Sciatic nerve (tissue), 2 donors: ENCODE results near the gene CADM2. TPM values are rescaled to one million over a fixed set of nuclear protein-coding genes. Genes with fewer than 3 reads are reported as not detected.

Experiments
- ATAC-seq: fragments of 200-7000 bp; cut with Tn5 transposase; one replicate; pipeline ENCODE4 v1.9.1; 2020; ENCODE audit warnings: mild to moderate bottlenecking, moderate library complexity
- DNase-seq: peaks from one replicate; pipeline ENCODE4 v3.0.0-alpha.2; 2020; ENCODE audit warnings: low spot score
- intact Hi-C: fragments of 100-400 bp; cut with DNase I; formaldehyde crosslinking; loops from one replicate; pipeline ENCODE4 v1.14.2; 2022
- microRNA-seq: library from miRNA; unstranded; fragments of <30 nt; microRNA quantifications from one replicate; pipeline ENCODE4 v1.2.0, GENCODE V29; 2020
- total RNA-seq: library from RNA; stranded (reverse); fragmentation: NEBNext Ultra II Directional; extraction: Animal tissue kit (Norgen Biotek cat#: 25700); gene quantifications from one replicate; pipeline ENCODE4 v1.2.1, GENCODE V29; 2021
- donor health status: DM: no; HTN: no; CAD: no.
- donor health status: DM: no; HTN: no; CAD: no.

Gene CADM2
- total RNA-seq, 1 donor from 2014 or later = 60.8 TPM

DNA sequence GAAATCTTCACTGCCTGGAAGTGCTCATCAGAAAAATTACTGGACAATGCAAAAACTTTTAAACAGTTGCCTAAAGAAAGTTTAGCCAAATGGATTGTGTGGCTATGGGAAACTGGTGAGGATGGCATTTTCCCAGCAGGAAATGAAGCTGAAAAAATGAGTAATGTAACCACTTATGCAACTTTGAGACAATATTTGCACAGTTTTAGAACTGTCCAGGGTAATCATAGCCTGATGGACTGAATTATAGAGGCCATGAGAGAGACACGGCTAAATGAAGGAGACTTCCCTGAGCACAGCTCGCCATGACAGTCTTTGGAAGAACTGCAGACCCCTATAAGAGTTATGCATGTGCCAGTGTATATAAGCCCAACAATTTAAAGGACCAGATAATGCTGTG, 1150.6 kb downstream of the CADM2 start:
- no peak for ATAC-seq

More for the DNA sequence above, 1150.6 kb downstream of the CADM2 start:
- no peak for DNase-seq
- intact Hi-C loops = no loop called here

Small RNA genes within 50 kb of the gene (microRNA-seq; reads per million reads assigned to microRNA genes)
- not detected for gene MIR5688
